HEK293 (cell line): ENCODE results near the gene WDR45B.
A peak's percentile ranks its signal among the peaks of the same experiment; 100 is the strongest.

Experiments
- CTCF ChIA-PET: fragments of 350-600 bp; formaldehyde crosslinking; extraction: SDS; loops from one replicate; lab custom pipeline; 2021; ENCODE audit warnings: antibody characterized with exemption; lab: Yijun Ruan, JAX
- POLR2A ChIA-PET: fragments of 300-600 bp; formaldehyde crosslinking; extraction: SDS; loops from one replicate; lab custom pipeline; 2020; ENCODE audit warnings: antibody characterized with exemption, inconsistent platforms; lab: Yijun Ruan, JAX
- H3K27ac ChIP-seq: fragments of 200-500 bp; sonication (Bioruptor generic); 2 replicates; pipeline ENCODE4 v1.5.1; 2014; ENCODE audit warnings: low read depth, low read length, control low read depth, inconsistent platforms; ENCODE audit errors: extremely low read depth
- H3K36me3 ChIP-seq, 2 experiments: fragments of 200-500 bp in 1 of 2; sonication (Bioruptor generic) in 1 of 2; 1 replicate in 1 of 2; 2 replicates in 1 of 2; pipeline ENCODE4 v1.5.1; 2014 to 2017; ENCODE audit warnings: inconsistent platforms in 2 of 2, low read length in 2 of 2; ENCODE audit not compliant: control insufficient read depth in 2 of 2, insufficient read depth in 1 of 2
- H3K4me1 ChIP-seq: fragments of 200-500 bp; sonication (Bioruptor generic); 2 replicates; pipeline ENCODE4 v1.5.1; 2014; ENCODE audit warnings: mild to moderate bottlenecking, low read length, inconsistent platforms; ENCODE audit not compliant: control insufficient read depth, insufficient read depth
- H3K4me3 ChIP-seq: 2 replicates; pipeline ENCODE4 v1.5.1; 2011; ENCODE audit warnings: low read depth, mild to moderate bottlenecking, control low read depth, low read length, moderate library complexity
- H3K9me3 ChIP-seq: fragments of 200-500 bp; sonication (Bioruptor generic); 2 replicates; pipeline ENCODE4 v1.5.1; 2014; ENCODE audit warnings: low read depth, low read length, inconsistent platforms; ENCODE audit not compliant: control insufficient read depth, insufficient read depth
- HOXD13 ChIP-seq: sonication (generic); formaldehyde crosslinking; IDR thresholded peaks from 2 replicates; pipeline ENCODE4 v1.8.0; 2022; ENCODE audit warnings: missing genetic modification reagents, borderline replicate concordance
- KLF7 ChIP-seq: fragments of 450-650 bp; formaldehyde crosslinking; IDR thresholded peaks from 2 replicates; pipeline ENCODE4 v1.5.1; 2016; ENCODE audit warnings: missing biosample characterization, missing genetic modification characterization, borderline replicate concordance
- RBAK ChIP-seq: fragments of 450-650 bp; formaldehyde crosslinking; IDR thresholded peaks from 2 replicates; pipeline ENCODE4 v1.5.1; 2016; ENCODE audit warnings: missing biosample characterization, missing genetic modification characterization
- REPIN1 ChIP-seq: fragments of 450-650 bp; formaldehyde crosslinking; IDR thresholded peaks from 2 replicates; pipeline ENCODE4 v1.5.1; 2017; ENCODE audit warnings: missing biosample characterization, missing genetic modification characterization, low read depth
- WT1 ChIP-seq: fragments of 450-650 bp; formaldehyde crosslinking; IDR thresholded peaks from 2 replicates; pipeline ENCODE4 v1.5.1; 2016; ENCODE audit warnings: missing biosample characterization, missing genetic modification characterization
- ZBTB1 ChIP-seq: fragments of 450-650 bp; formaldehyde crosslinking; IDR thresholded peaks from 2 replicates; pipeline ENCODE4 v1.5.1; 2016; ENCODE audit warnings: missing biosample characterization, missing genetic modification characterization
- ZNF112 ChIP-seq: fragments of 450-650 bp; formaldehyde crosslinking; IDR thresholded peaks from 2 replicates; pipeline ENCODE4 v1.5.0; 2017; ENCODE audit warnings: missing biosample characterization, missing genetic modification characterization
- ZNF133 ChIP-seq: fragments of 450-650 bp; formaldehyde crosslinking; IDR thresholded peaks from 2 replicates; pipeline ENCODE4 v1.5.1; 2016; ENCODE audit warnings: missing biosample characterization, missing genetic modification characterization
- ZNF140 ChIP-seq: fragments of 450-650 bp; formaldehyde crosslinking; IDR thresholded peaks from 2 replicates; pipeline ENCODE4 v1.5.1; 2016; ENCODE audit warnings: missing biosample characterization, missing genetic modification characterization
- ZNF184 ChIP-seq: fragments of 450-650 bp; IDR thresholded peaks from 2 replicates; pipeline ENCODE4 v1.5.1; 2018; ENCODE audit warnings: missing biosample characterization, mild to moderate bottlenecking, missing genetic modification characterization
- ZNF214 ChIP-seq: fragments of 450-650 bp; formaldehyde crosslinking; IDR thresholded peaks from 2 replicates; pipeline ENCODE4 v1.5.1; 2017; ENCODE audit warnings: missing biosample characterization, mild to moderate bottlenecking, missing genetic modification characterization, borderline replicate concordance
- ZNF266 ChIP-seq: fragments of 450-650 bp; formaldehyde crosslinking; IDR thresholded peaks from 2 replicates; pipeline ENCODE4 v1.5.1; 2016; ENCODE audit warnings: missing biosample characterization, missing genetic modification characterization, low read depth
- ZNF335 ChIP-seq: fragments of 450-650 bp; formaldehyde crosslinking; conservative IDR thresholded peaks from 2 replicates; pipeline ENCODE4 v1.5.1; 2016; ENCODE audit warnings: missing biosample characterization, missing genetic modification characterization
- ZNF350 ChIP-seq: fragments of 450-650 bp; formaldehyde crosslinking; IDR thresholded peaks from 2 replicates; pipeline ENCODE4 v1.5.0; 2017; ENCODE audit warnings: missing biosample characterization, mild to moderate bottlenecking, missing genetic modification characterization
- ZNF391 ChIP-seq: fragments of 450-650 bp; formaldehyde crosslinking; IDR thresholded peaks from 2 replicates; pipeline ENCODE4 v1.5.1; 2016; ENCODE audit warnings: low read depth, missing biosample characterization, missing genetic modification characterization, borderline replicate concordance
- ZNF426 ChIP-seq: fragments of 450-650 bp; formaldehyde crosslinking; IDR thresholded peaks from 2 replicates; pipeline ENCODE4 v1.5.1; 2017; ENCODE audit warnings: missing biosample characterization, missing genetic modification characterization, mild to moderate bottlenecking, inconsistent platforms, moderate library complexity
- ZNF510 ChIP-seq: fragments of 450-650 bp; formaldehyde crosslinking; IDR thresholded peaks from 2 replicates; pipeline ENCODE4 v1.5.1; 2018; ENCODE audit warnings: mild to moderate bottlenecking, missing genetic modification characterization, missing biosample characterization; ENCODE audit not compliant: insufficient replicate concordance
- ZNF521 ChIP-seq: fragments of 450-650 bp; formaldehyde crosslinking; IDR thresholded peaks from 2 replicates; pipeline ENCODE4 v1.5.1; 2017; ENCODE audit warnings: missing biosample characterization, mild to moderate bottlenecking, missing genetic modification characterization
- ZNF558 ChIP-seq: fragments of 450-650 bp; formaldehyde crosslinking; IDR thresholded peaks from 2 replicates; pipeline ENCODE4 v1.5.1; 2016; ENCODE audit warnings: missing biosample characterization, missing genetic modification characterization
- ZNF600 ChIP-seq: fragments of 450-650 bp; formaldehyde crosslinking; IDR thresholded peaks from 2 replicates; pipeline ENCODE4 v1.5.1; 2016; ENCODE audit warnings: missing biosample characterization, missing genetic modification characterization
- ZNF654 ChIP-seq: fragments of 450-650 bp; formaldehyde crosslinking; IDR thresholded peaks from 2 replicates; pipeline ENCODE4 v1.5.1; 2016; ENCODE audit warnings: low read depth, missing biosample characterization, missing genetic modification characterization
- ZSCAN16 ChIP-seq: fragments of 450-650 bp; formaldehyde crosslinking; IDR thresholded peaks from 2 replicates; pipeline ENCODE4 v1.5.1; 2016; ENCODE audit warnings: missing biosample characterization, missing genetic modification characterization
- TF ChIP-seq, protein P1 (sequence below): fragments of 450-650 bp; formaldehyde crosslinking; IDR thresholded peaks from 2 replicates; pipeline ENCODE4 v1.5.1; 2016; ENCODE audit warnings: missing biosample characterization, missing genetic modification characterization
- TF ChIP-seq, protein P2 (sequence below): fragments of 450-650 bp; formaldehyde crosslinking; IDR thresholded peaks from 2 replicates; pipeline ENCODE4 v1.5.1; 2017; ENCODE audit warnings: missing biosample characterization, missing genetic modification characterization
- TF ChIP-seq, protein P3 (sequence below): fragments of 450-650 bp; formaldehyde crosslinking; IDR thresholded peaks from 2 replicates; pipeline ENCODE4 v1.5.1; 2017; ENCODE audit warnings: missing biosample characterization, missing genetic modification characterization
- TF ChIP-seq, protein P4 (sequence below): fragments of 450-650 bp; formaldehyde crosslinking; IDR thresholded peaks from 2 replicates; pipeline ENCODE4 v1.5.1; 2016; ENCODE audit warnings: missing biosample characterization, missing genetic modification characterization, low read depth
- TF ChIP-seq, protein P5 (sequence below): fragments of 450-650 bp; formaldehyde crosslinking; IDR thresholded peaks from 2 replicates; pipeline ENCODE4 v1.5.1; 2016; ENCODE audit warnings: missing biosample characterization, missing genetic modification characterization

Gene WDR45B

DNA sequence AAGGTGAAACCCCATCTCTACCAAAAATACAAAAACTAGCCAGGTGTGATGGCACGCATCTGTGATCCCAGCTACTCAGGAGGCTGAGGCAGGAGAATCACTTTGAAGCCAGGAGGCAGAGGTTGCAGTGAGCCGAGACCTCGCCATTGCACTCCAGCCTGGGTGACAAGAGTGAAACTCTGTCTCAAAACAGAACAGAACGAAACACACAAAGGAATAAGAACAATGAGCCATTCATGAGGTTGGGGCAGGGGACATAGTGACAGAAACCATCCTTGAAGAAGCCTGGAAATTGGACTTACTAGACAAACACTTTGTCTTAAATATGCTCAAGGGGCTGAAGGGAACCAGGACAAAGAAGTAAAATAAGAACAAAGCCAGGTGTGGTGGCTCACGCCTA is 39.4 kb downstream of the WDR45B start:
- Histone ChIP-seq H3K4me3 (no peak overlapping the region), H3K4me1 (no peaks in the 10 kb centered on the region), H3K36me3 (peaks cover 48 to 70% of the 10 kb centered on the region in 2 experiments), H3K9me3 (no peaks in the 10 kb centered on the region; the same call in 1 of the 2 replicates), H3K27ac (0 out of 2 replicates have a peak overlapping the region, but pooled peaks have one; percentile 6)
- ChIA-PET CTCF (no interaction called here), POLR2A (no interaction called here)
- TF ChIP-seq ZNF654, result no peak
- TF ChIP-seq ZNF140 (tag by site-specific recombination), result no peak
- TF ChIP-seq ZNF510 (tag by site-specific recombination), result no peak
- TF ChIP-seq ZNF133 (tag by site-specific recombination), result no peak
- TF ChIP-seq, protein P1, sequence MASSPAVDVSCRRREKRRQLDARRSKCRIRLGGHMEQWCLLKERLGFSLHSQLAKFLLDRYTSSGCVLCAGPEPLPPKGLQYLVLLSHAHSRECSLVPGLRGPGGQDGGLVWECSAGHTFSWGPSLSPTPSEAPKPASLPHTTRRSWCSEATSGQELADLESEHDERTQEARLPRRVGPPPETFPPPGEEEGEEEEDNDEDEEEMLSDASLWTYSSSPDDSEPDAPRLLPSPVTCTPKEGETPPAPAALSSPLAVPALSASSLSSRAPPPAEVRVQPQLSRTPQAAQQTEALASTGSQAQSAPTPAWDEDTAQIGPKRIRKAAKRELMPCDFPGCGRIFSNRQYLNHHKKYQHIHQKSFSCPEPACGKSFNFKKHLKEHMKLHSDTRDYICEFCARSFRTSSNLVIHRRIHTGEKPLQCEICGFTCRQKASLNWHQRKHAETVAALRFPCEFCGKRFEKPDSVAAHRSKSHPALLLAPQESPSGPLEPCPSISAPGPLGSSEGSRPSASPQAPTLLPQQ (tag by site-specific recombination), result no peak
- TF ChIP-seq, protein P2, sequence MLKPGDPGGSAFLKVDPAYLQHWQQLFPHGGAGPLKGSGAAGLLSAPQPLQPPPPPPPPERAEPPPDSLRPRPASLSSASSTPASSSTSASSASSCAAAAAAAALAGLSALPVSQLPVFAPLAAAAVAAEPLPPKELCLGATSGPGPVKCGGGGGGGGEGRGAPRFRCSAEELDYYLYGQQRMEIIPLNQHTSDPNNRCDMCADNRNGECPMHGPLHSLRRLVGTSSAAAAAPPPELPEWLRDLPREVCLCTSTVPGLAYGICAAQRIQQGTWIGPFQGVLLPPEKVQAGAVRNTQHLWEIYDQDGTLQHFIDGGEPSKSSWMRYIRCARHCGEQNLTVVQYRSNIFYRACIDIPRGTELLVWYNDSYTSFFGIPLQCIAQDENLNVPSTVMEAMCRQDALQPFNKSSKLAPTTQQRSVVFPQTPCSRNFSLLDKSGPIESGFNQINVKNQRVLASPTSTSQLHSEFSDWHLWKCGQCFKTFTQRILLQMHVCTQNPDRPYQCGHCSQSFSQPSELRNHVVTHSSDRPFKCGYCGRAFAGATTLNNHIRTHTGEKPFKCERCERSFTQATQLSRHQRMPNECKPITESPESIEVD (tag by site-specific recombination), result no peak
- TF ChIP-seq ZNF350 (tag by site-specific recombination), result no peak
- TF ChIP-seq KLF7, result no peak
- TF ChIP-seq ZNF391 (tag by site-specific recombination), result no peak
- TF ChIP-seq ZNF214, result no peak
- no peak for TF ChIP-seq ZNF600
- TF ChIP-seq HOXD13 (CRISPR knock-in tag), result no peak
- TF ChIP-seq RBAK (tag by site-specific recombination), result no peak
- TF ChIP-seq, protein P3, sequence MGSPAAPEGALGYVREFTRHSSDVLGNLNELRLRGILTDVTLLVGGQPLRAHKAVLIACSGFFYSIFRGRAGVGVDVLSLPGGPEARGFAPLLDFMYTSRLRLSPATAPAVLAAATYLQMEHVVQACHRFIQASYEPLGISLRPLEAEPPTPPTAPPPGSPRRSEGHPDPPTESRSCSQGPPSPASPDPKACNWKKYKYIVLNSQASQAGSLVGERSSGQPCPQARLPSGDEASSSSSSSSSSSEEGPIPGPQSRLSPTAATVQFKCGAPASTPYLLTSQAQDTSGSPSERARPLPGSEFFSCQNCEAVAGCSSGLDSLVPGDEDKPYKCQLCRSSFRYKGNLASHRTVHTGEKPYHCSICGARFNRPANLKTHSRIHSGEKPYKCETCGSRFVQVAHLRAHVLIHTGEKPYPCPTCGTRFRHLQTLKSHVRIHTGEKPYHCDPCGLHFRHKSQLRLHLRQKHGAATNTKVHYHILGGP (tag by site-specific recombination), result no peak

DNA sequence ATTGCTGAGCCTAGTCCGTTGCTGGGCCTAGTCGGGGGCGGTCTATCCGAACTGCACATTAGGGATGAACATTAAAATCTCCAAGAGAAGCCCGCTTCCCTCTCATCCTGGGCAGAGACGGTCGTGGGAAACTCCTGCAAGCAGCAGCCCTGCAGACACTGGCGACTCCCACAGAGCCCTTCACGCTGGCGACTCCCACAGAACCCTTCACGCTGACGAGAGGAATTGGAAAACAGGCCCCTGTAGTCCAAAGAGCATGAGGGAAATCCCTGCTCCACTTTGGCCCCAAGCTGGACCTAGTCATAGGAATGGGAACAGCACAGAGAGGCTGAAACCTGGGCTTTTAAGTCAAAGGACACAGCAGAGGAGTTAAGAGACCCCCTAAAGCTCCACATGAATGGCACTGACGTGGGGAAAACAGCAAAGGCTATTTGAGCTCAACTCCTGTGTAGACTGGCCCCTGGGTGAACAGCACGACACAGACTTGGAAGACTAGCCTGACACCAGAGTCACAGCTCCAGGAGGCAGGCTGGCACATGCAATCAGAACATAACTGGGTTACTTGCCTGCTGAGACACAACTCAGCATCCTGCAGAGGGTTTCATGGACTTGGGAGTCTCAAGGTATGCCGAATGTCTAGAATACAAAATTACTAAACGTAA is 42.2 kb downstream of the WDR45B start:
- POLR2A ChIA-PET, result no interaction called here

DNA sequence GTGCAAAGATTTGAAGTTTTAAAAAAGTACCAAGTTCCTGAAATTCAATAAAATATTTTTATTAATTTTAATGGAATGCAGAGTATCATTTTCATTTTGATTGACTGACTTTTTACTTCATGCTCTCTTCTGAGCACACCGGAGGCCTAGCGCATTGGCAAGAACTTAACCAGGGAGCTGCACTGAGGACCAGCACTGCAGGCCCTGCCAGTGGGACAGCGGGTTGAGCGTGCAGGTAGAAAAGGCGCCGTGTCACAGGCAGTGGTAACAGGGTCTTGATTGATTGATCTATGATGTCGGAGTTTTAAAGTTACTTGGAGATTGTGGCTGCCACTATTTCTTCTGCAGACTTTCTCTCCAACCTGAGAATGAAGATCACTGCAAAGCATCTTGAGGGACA is 43.7 kb downstream of the WDR45B start:
- Histone ChIP-seq H3K4me3 (no peak overlapping the region), H3K9me3 (no peaks in the 10 kb centered on the region; the same call in 1 of the 2 replicates), H3K4me1 (no peaks in the 10 kb centered on the region), H3K27ac (no peak overlapping the region), H3K36me3 (peaks cover 50 to 83% of the 10 kb centered on the region in 2 experiments)
- ChIA-PET POLR2A (no interaction called here), CTCF (no interaction called here)
- TF ChIP-seq ZNF266 (tag by site-specific recombination) (no peak), ZBTB1 (no peak), ZNF558 (no peak), ZNF426 (tag by site-specific recombination) (no peak), ZNF112 (tag by site-specific recombination) (no peak), REPIN1 (tag by site-specific recombination) (no peak), ZNF521 (tag by site-specific recombination) (no peak), ZSCAN16 (tag by site-specific recombination) (no peak)
- TF ChIP-seq, protein P4, sequence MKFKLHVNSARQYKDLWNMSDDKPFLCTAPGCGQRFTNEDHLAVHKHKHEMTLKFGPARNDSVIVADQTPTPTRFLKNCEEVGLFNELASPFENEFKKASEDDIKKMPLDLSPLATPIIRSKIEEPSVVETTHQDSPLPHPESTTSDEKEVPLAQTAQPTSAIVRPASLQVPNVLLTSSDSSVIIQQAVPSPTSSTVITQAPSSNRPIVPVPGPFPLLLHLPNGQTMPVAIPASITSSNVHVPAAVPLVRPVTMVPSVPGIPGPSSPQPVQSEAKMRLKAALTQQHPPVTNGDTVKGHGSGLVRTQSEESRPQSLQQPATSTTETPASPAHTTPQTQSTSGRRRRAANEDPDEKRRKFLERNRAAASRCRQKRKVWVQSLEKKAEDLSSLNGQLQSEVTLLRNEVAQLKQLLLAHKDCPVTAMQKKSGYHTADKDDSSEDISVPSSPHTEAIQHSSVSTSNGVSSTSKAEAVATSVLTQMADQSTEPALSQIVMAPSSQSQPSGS (tag by site-specific recombination), result no peak
- TF ChIP-seq, protein P5, sequence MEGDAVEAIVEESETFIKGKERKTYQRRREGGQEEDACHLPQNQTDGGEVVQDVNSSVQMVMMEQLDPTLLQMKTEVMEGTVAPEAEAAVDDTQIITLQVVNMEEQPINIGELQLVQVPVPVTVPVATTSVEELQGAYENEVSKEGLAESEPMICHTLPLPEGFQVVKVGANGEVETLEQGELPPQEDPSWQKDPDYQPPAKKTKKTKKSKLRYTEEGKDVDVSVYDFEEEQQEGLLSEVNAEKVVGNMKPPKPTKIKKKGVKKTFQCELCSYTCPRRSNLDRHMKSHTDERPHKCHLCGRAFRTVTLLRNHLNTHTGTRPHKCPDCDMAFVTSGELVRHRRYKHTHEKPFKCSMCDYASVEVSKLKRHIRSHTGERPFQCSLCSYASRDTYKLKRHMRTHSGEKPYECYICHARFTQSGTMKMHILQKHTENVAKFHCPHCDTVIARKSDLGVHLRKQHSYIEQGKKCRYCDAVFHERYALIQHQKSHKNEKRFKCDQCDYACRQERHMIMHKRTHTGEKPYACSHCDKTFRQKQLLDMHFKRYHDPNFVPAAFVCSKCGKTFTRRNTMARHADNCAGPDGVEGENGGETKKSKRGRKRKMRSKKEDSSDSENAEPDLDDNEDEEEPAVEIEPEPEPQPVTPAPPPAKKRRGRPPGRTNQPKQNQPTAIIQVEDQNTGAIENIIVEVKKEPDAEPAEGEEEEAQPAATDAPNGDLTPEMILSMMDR (tag by site-specific recombination), result no peak

More for the DNA sequence above, 42.2 kb downstream of the WDR45B start:
- no peaks in the 10 kb centered on the region; the same call in 1 of the 2 replicates for H3K9me3 ChIP-seq
- peak; percentile 46; the same call in 1 of the 2 replicates for TF ChIP-seq WT1 (tag by site-specific recombination)
- no peak for TF ChIP-seq ZNF335
- no peak for TF ChIP-seq ZNF184 (tag by site-specific recombination)
- H3K36me3 ChIP-seq, result peaks cover 63 to 79% of the 10 kb centered on the region in 2 experiments
- CTCF ChIA-PET, result no interaction called here
- no peak overlapping the region for H3K4me3 ChIP-seq
- H3K4me1 ChIP-seq, result no peaks in the 10 kb centered on the region
- H3K27ac ChIP-seq, result no peak overlapping the region
